H9 (cell line): ENCODE results near the gene DPT. TPM values are rescaled to one million over a fixed set of nuclear protein-coding genes. Genes with fewer than 3 reads are reported as not detected.

Source experiments
- DNase-seq: peaks from one replicate; pipeline ENCODE4 v3.0.0-alpha.2; 2017
- H2AFZ ChIP-seq: one replicate; pipeline ENCODE4 v1.6.1; 2013; ENCODE audit warnings: mild to moderate bottlenecking, low read length, control low read depth, moderate library complexity
- H2AK5ac ChIP-seq: 2 replicates; pipeline ENCODE4 v1.6.1; 2013; ENCODE audit warnings: low read length, control low read depth, mixed read lengths; ENCODE audit not compliant: insufficient read length
- H2BK120ac ChIP-seq: one replicate; pipeline ENCODE4 v1.6.1; 2013; ENCODE audit warnings: low read depth, mild to moderate bottlenecking, low read length, control low read depth, inconsistent platforms; ENCODE audit not compliant: poor library complexity, severe bottlenecking
- H2BK12ac ChIP-seq: 2 replicates; pipeline ENCODE4 v1.6.1; 2013; ENCODE audit warnings: low read length, control low read depth, mixed read lengths, low read depth; ENCODE audit not compliant: insufficient read length
- H2BK15ac ChIP-seq: 2 replicates; pipeline ENCODE4 v1.6.1; 2013; ENCODE audit warnings: low read depth, low read length, control low read depth
- H2BK20ac ChIP-seq: one replicate; pipeline ENCODE4 v1.6.1; 2013; ENCODE audit warnings: low read depth, mild to moderate bottlenecking, low read length, control low read depth, inconsistent platforms; ENCODE audit not compliant: poor library complexity, severe bottlenecking
- H2BK5ac ChIP-seq: 2 replicates; pipeline ENCODE4 v1.6.1; 2013; ENCODE audit warnings: low read length, control low read depth, mixed read lengths; ENCODE audit not compliant: insufficient read length
- H3K14ac ChIP-seq: 2 replicates; pipeline ENCODE4 v1.6.1; 2013; ENCODE audit warnings: low read length, control low read depth; ENCODE audit not compliant: insufficient read depth
- H3K18ac ChIP-seq: 2 replicates; pipeline ENCODE4 v1.6.1; 2013; ENCODE audit warnings: low read depth, mild to moderate bottlenecking, mixed read lengths, low read length, control low read depth; ENCODE audit not compliant: insufficient read length
- H3K23ac ChIP-seq: 2 replicates; pipeline ENCODE4 v1.6.1; 2013; ENCODE audit warnings: low read length, control low read depth, mixed read lengths, low read depth; ENCODE audit not compliant: insufficient read length
- H3K23me2 ChIP-seq: 2 replicates; pipeline ENCODE4 v1.6.1; 2013; ENCODE audit warnings: low read depth, mild to moderate bottlenecking, mixed read lengths, low read length, control low read depth; ENCODE audit not compliant: insufficient read length, poor library complexity, severe bottlenecking
- H3K27ac ChIP-seq: 2 replicates; pipeline ENCODE4 v1.5.1; 2013; ENCODE audit warnings: low read length, control low read depth, mixed read lengths, low read depth; ENCODE audit not compliant: insufficient read length
- H3K27me3 ChIP-seq: 2 replicates; pipeline ENCODE4 v1.6.1; 2013; ENCODE audit warnings: low read length, control low read depth, inconsistent platforms; ENCODE audit not compliant: insufficient read depth
- H3K4ac ChIP-seq: 2 replicates; pipeline ENCODE4 v1.6.1; 2013; ENCODE audit warnings: low read depth, mild to moderate bottlenecking, control low read depth, inconsistent platforms, low read length, moderate library complexity
- H3K4me1 ChIP-seq: 2 replicates; pipeline ENCODE4 v1.6.1; 2013; ENCODE audit warnings: low read length, control low read depth, inconsistent platforms; ENCODE audit not compliant: insufficient read depth
- H3K4me2 ChIP-seq: 2 replicates; pipeline ENCODE4 v1.6.1; 2013; ENCODE audit warnings: low read length, control low read depth, mixed read lengths; ENCODE audit not compliant: insufficient read length, insufficient read depth
- H3K56ac ChIP-seq: 2 replicates; pipeline ENCODE4 v1.6.1; 2013; ENCODE audit warnings: low read depth, mild to moderate bottlenecking, mixed read lengths, low read length, control low read depth; ENCODE audit not compliant: insufficient read length
- H3K79me1 ChIP-seq: 2 replicates; pipeline ENCODE4 v1.6.1; 2013; ENCODE audit warnings: low read depth, mild to moderate bottlenecking, moderate library complexity, low read length, control low read depth, inconsistent platforms; ENCODE audit not compliant: insufficient read depth, poor library complexity, severe bottlenecking
- H3K79me2 ChIP-seq: 2 replicates; pipeline ENCODE4 v1.6.1; 2013; ENCODE audit warnings: low read length, control low read depth, inconsistent platforms; ENCODE audit not compliant: insufficient read depth
- H3K9ac ChIP-seq: 2 replicates; pipeline ENCODE4 v1.6.1; 2013; ENCODE audit warnings: low read length, control low read depth, mixed read lengths; ENCODE audit not compliant: insufficient read length; ENCODE audit errors: extremely low read depth
- H3K9me3 ChIP-seq: one replicate; pipeline ENCODE4 v1.6.1; 2013; ENCODE audit warnings: low read depth, low read length, inconsistent platforms; ENCODE audit not compliant: control insufficient read depth
- H3T11ph ChIP-seq: one replicate; pipeline ENCODE4 v1.6.1; 2013; ENCODE audit warnings: mild to moderate bottlenecking, low read length, control low read depth, inconsistent platforms
- H4K20me1 ChIP-seq: one replicate; pipeline ENCODE4 v1.6.1; 2013; ENCODE audit not compliant: control insufficient read depth, insufficient read length, insufficient read depth
- H4K5ac ChIP-seq: 2 replicates; pipeline ENCODE4 v1.6.1; 2013; ENCODE audit warnings: low read depth, mild to moderate bottlenecking, mixed read lengths, low read length, control low read depth; ENCODE audit not compliant: insufficient read length
- H4K8ac ChIP-seq: replicated peaks from 2 replicates; pipeline ENCODE4 v1.6.1; 2013; ENCODE audit warnings: low read length, control low read depth, mixed read lengths, low read depth; ENCODE audit not compliant: insufficient read length
- H4K91ac ChIP-seq: 2 replicates; pipeline ENCODE4 v1.6.1; 2013; ENCODE audit warnings: low read depth, mild to moderate bottlenecking, moderate library complexity, mixed read lengths, low read length, control low read depth; ENCODE audit not compliant: insufficient read length
- H3K27ac Mint-ChIP-seq, 3 experiments: 2 replicates in 2 of 3; 3 replicates in 1 of 3; pipeline ENCODE4 v1.8.0; 2020 to 2021; ENCODE audit warnings: mixed read lengths in 3 of 3, mild to moderate bottlenecking in 1 of 3, moderate library complexity in 1 of 3
- H3K27me3 Mint-ChIP-seq: 2 replicates; pipeline ENCODE4 v1.8.0; 2021; ENCODE audit warnings: low read depth, mild to moderate bottlenecking, moderate library complexity, mixed read lengths
- H3K36me3 Mint-ChIP-seq, 3 experiments: 2 replicates in 2 of 3; 3 replicates in 1 of 3; pipeline ENCODE4 v1.8.0; 2020 to 2021; ENCODE audit warnings: low read depth in 3 of 3, mixed read lengths in 3 of 3; ENCODE audit not compliant: insufficient read depth in 1 of 3
- H3K4me1 Mint-ChIP-seq, 2 experiments: 2 replicates each; pipeline ENCODE4 v1.8.0; 2020; ENCODE audit warnings: mixed read lengths in 2 of 2
- H3K4me3 Mint-ChIP-seq, 2 experiments: 2 replicates in 1 of 2; 3 replicates in 1 of 2; pipeline ENCODE4 v1.8.0; 2020 to 2021; ENCODE audit warnings: mild to moderate bottlenecking in 2 of 2, mixed read lengths in 2 of 2, moderate library complexity in 1 of 2
- H3K9me3 Mint-ChIP-seq, 2 experiments: 2 replicates in 1 of 2; 3 replicates in 1 of 2; pipeline ENCODE4 v1.8.0; 2020; ENCODE audit warnings: mild to moderate bottlenecking in 2 of 2, mixed read lengths in 2 of 2, moderate library complexity in 1 of 2
- WGBS: extraction: QIAGEN DNeasy Blood & Tissue Kit; methylation state at CpG from one replicate; pipeline ENCODE4 v1.1.7; 2013; ENCODE audit warnings: missing lambda C conversion rate, low lambda C conversion rate, mixed read lengths; ENCODE audit not compliant: insufficient read length; ENCODE audit errors: extremely low coverage; 5-methylcytosine and 5-hydroxymethylcytosine counted together
- total RNA-seq: library from RNA; stranded (reverse); gene quantifications from 2 replicates; pipeline ENCODE4 v1.2.1, GENCODE V29; 2021
- TF ChIP-seq, protein P1 (sequence below): fragments of 200-600 bp; sonication (generic); conservative IDR thresholded peaks from 3 replicates; pipeline ENCODE4 v1.8.0; 2021; ENCODE audit warnings: antibody characterized with exemption, mild to moderate bottlenecking

Gene DPT
- total RNA-seq, 1 experiment from 2014 or later = not detected

DNA sequence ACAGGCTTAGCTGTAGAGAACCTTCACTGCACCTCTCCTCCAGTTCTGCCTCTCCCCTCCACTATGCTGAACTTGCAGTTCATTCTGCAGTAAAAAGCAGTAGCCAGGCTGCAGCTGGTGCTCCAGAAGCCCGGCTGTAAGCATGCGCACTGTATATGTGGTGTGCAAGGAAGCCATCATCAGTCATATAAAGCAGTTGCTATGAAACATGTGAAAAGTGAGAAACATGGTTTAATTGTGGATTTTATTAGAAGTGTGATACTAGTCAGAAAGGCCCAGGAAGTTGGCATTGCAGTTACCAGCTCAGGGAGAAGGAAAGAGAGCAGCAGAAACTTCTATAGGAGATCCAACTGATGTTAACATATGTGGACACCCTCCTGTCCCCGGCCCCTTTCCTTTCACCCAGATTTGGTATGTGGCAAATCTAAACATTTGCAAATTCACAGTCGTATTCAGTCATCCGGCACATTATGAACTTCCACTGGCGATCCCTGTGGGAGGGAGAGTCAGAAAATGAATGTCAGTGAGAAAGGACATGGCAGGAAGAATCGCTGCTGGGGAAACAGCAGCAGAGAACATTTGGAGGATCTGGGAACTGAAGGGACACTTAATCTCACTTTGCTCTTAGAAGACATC lies 32.8 kb downstream of the DPT start:
- H4K20me1 ChIP-seq = no peaks in the 10 kb centered on the region
- H3K18ac ChIP-seq = no peak overlapping the region
- no peak overlapping the region for H3K23ac ChIP-seq
- H2AFZ ChIP-seq = no peak overlapping the region
- no peak overlapping the region for H3K4ac ChIP-seq
- no peak overlapping the region for H4K5ac ChIP-seq
- TF ChIP-seq, protein P1, sequence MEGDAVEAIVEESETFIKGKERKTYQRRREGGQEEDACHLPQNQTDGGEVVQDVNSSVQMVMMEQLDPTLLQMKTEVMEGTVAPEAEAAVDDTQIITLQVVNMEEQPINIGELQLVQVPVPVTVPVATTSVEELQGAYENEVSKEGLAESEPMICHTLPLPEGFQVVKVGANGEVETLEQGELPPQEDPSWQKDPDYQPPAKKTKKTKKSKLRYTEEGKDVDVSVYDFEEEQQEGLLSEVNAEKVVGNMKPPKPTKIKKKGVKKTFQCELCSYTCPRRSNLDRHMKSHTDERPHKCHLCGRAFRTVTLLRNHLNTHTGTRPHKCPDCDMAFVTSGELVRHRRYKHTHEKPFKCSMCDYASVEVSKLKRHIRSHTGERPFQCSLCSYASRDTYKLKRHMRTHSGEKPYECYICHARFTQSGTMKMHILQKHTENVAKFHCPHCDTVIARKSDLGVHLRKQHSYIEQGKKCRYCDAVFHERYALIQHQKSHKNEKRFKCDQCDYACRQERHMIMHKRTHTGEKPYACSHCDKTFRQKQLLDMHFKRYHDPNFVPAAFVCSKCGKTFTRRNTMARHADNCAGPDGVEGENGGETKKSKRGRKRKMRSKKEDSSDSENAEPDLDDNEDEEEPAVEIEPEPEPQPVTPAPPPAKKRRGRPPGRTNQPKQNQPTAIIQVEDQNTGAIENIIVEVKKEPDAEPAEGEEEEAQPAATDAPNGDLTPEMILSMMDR = no peak
- H2BK5ac ChIP-seq = no peak overlapping the region
- H4K91ac ChIP-seq = no peak overlapping the region
- H3T11ph ChIP-seq = no peak overlapping the region
- no peak overlapping the region for H3K56ac ChIP-seq
- H2BK20ac ChIP-seq = no peak overlapping the region
- H3K9me3 Mint-ChIP-seq = no peaks in the 10 kb centered on the region
- H3K27me3 ChIP-seq = no peaks in the 10 kb centered on the region
- H2BK12ac ChIP-seq = no peak overlapping the region
- no CpG with 5 or more reads among the region's 7 CpGs for WGBS
- peaks cover 8 to 12% of the 10 kb centered on the region in 2 experiments for H3K4me1 Mint-ChIP-seq
- no peak for DNase-seq
- H3K4me2 ChIP-seq = no peak overlapping the region
- H3K27ac Mint-ChIP-seq = no peak overlapping the region; a peak in 1 of 7 replicates
- H2BK120ac ChIP-seq = no peak overlapping the region
- no peak overlapping the region for H3K14ac ChIP-seq
- H3K27ac ChIP-seq = no peak overlapping the region
- no peak overlapping the region for H3K9ac ChIP-seq
- no peak overlapping the region for H3K4me3 Mint-ChIP-seq
- H4K8ac ChIP-seq = no peak overlapping the region
- H3K9me3 ChIP-seq = no peaks in the 10 kb centered on the region
- H3K79me1 ChIP-seq = no peaks in the 10 kb centered on the region
- no peaks in the 10 kb centered on the region for H3K23me2 ChIP-seq
- H3K4me1 ChIP-seq = no peaks in the 10 kb centered on the region
- H2BK15ac ChIP-seq = no peak overlapping the region
- no peaks in the 10 kb centered on the region for H3K36me3 Mint-ChIP-seq
- H2AK5ac ChIP-seq = no peak overlapping the region
- no peaks in the 10 kb centered on the region for H3K27me3 Mint-ChIP-seq
- no peaks in the 10 kb centered on the region for H3K79me2 ChIP-seq
